ENCODE data around the gene PAK3. TPM values are rescaled to one million over a fixed set of nuclear protein-coding genes. Genes with fewer than 3 reads are reported as not detected.

The PAK3 gene
- total and polyA plus RNA-seq, 2 of the 4 experiments (the other 2 are of a cell fraction) = 0.22 to 0.36 TPM

DNA sequence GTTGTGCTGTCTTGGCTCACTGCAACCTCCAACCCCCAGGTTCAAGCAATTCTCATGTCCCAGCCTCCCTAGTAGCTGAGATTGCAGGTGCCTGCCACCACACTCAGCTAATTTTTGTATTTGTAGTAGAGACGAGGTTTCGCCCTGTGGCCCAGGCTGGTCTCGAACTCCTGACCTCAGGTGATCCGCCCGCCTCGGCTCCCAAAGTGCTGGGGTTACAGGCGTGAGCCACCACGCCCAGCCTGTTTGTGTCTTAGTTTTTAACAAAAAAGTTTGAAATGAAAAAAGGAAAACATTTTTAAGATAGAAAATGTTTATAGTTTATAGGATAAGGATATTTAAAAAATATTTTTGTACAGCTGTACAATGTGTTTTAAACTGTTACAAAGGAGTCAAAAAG, 111.9 kb downstream of the PAK3 start:
- no peak overlapping the region for H2BK5ac ChIP-seq (ENCODE audit: low read depth, low read length, poor library complexity, severe bottlenecking)
- H2AK5ac ChIP-seq (ENCODE audit: low read depth, low read length) = no peak overlapping the region
- in situ Hi-C loops (cut with MboI; ENCODE audit: low sequenced_read_pairs) (no loop called here), intact Hi-C loops (cut with micrococcal nuclease) (no loop called here), dilution Hi-C loops (cut with HindIII; ENCODE audit: low sequenced_read_pairs, unreplicated experiment) (no loop called here)
- WGBS, 2 experiments (ENCODE audit: extremely low coverage in 2 of 2, insufficient read length in 1 of 2) = no CpG with 5 or more reads among the region's 8 CpGs
- H3K27ac ChIP-seq (ENCODE audit: insufficient read depth, low read length) = no peak overlapping the region
- no peak overlapping the region for H3K4ac ChIP-seq (ENCODE audit: low read depth, low read length)
- no peak overlapping the region for H3K14ac ChIP-seq (replicated peaks; ENCODE audit: low read depth, low read length)
- no peak overlapping the region for H3K23ac ChIP-seq (ENCODE audit: low read depth, low read length)
- H2AFZ ChIP-seq (replicated peaks; ENCODE audit: low read length, poor library complexity) = no peak overlapping the region
- H4K5ac ChIP-seq (ENCODE audit: low read depth, low read length) = no peak overlapping the region
- no peak overlapping the region for H2BK15ac ChIP-seq (ENCODE audit: low read depth, low read length)
- H3K4me1 ChIP-seq (ENCODE audit: control insufficient read depth, insufficient read depth, low read length) = no peaks in the 10 kb centered on the region
- no peak overlapping the region for H3K4me2 ChIP-seq (ENCODE audit: low read depth, low read length)
- no peaks in the 10 kb centered on the region for H3K9me3 ChIP-seq (ENCODE audit: control insufficient read depth, insufficient read depth, low read length)
- H3K9ac ChIP-seq (ENCODE audit: low read depth, low read length) = no peak overlapping the region
- H2BK120ac ChIP-seq (ENCODE audit: low read depth, low read length) = no peak overlapping the region
- no peak overlapping the region for H4K8ac ChIP-seq (ENCODE audit: low read depth in 2 of 2, low read length in 2 of 2)
- H3K4me3 ChIP-seq (ENCODE audit: insufficient read depth, low read depth, low read length) = no peak overlapping the region
- no peak overlapping the region for H2BK20ac ChIP-seq (ENCODE audit: low read depth, low read length)
- no peaks in the 10 kb centered on the region for H4K20me1 ChIP-seq (ENCODE audit: insufficient read depth, low read length)
- H2AK9ac ChIP-seq (replicated peaks; ENCODE audit: low read depth, low read length, poor library complexity) = no peak overlapping the region
- no peaks in the 10 kb centered on the region; the same call in 1 of the 2 replicates for H3K27me3 ChIP-seq (ENCODE audit: control insufficient read depth, insufficient read depth, low read length)
- no peak overlapping the region for H3K18ac ChIP-seq (ENCODE audit: low read depth, low read length)
- ChIA-PET CTCF (no interaction called here), POLR2A (ENCODE audit: unreplicated experiment) (no interaction called here)
- H4K91ac ChIP-seq (ENCODE audit: insufficient read depth, low read depth, low read length) = no peak overlapping the region
- DNase-seq = no peak
- BruUV-seq (replicated peaks) = no TSS peak
- H3K9me1 ChIP-seq (ENCODE audit: insufficient read depth, low read length) = no peaks in the 10 kb centered on the region
- no peak overlapping the region for H3K56ac ChIP-seq (ENCODE audit: extremely low read depth, insufficient read depth, low read length)
- no peak for ATAC-seq (ENCODE audit: low read depth)
- H3K36me3 ChIP-seq (ENCODE audit: control insufficient read depth, insufficient read depth, low read length) = no peaks in the 10 kb centered on the region
- TF ChIP-seq MXI1 (IDR thresholded peaks at IDR 0.05; ENCODE audit: borderline replicate concordance, low read depth, low read length) (no peak), CEBPB (IDR thresholded peaks at IDR 0.05; ENCODE audit: low read depth, low read length) (no peak), MAFK (IDR thresholded peaks at IDR 0.05; ENCODE audit: low read depth, low read length) (no peak), RCOR1 (IDR thresholded peaks at IDR 0.05; ENCODE audit: insufficient replicate concordance, low read length) (no peak), BHLHE40 (IDR thresholded peaks at IDR 0.05; ENCODE audit: low read depth, low read length) (no peak), SMC3 (IDR thresholded peaks at IDR 0.05; ENCODE audit: low read depth, low read length) (no peak), POLR2A (IDR thresholded peaks at IDR 0.05; ENCODE audit: low read depth, low read length) (no peak), FOS (IDR thresholded peaks at IDR 0.05; ENCODE audit: low read depth, low read length) (no peak), MAZ (IDR thresholded peaks at IDR 0.05; ENCODE audit: borderline replicate concordance, low read depth, low read length) (no peak), RAD21 (IDR thresholded peaks at IDR 0.05; ENCODE audit: low read length) (no peak), RFX5 (IDR thresholded peaks at IDR 0.05; ENCODE audit: low read depth, low read length) (no peak), NFE2L2 (IDR thresholded peaks at IDR 0.05; ENCODE audit: low read depth, low read length) (no peak), CHD1 (IDR thresholded peaks at IDR 0.05; ENCODE audit: low read depth, low read length) (no peak)
- TF ChIP-seq, protein P1, sequence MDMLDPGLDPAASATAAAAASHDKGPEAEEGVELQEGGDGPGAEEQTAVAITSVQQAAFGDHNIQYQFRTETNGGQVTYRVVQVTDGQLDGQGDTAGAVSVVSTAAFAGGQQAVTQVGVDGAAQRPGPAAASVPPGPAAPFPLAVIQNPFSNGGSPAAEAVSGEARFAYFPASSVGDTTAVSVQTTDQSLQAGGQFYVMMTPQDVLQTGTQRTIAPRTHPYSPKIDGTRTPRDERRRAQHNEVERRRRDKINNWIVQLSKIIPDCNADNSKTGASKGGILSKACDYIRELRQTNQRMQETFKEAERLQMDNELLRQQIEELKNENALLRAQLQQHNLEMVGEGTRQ (IDR thresholded peaks at IDR 0.05; ENCODE audit: low read depth, low read length) = no peak
- TF ChIP-seq, protein P2, sequence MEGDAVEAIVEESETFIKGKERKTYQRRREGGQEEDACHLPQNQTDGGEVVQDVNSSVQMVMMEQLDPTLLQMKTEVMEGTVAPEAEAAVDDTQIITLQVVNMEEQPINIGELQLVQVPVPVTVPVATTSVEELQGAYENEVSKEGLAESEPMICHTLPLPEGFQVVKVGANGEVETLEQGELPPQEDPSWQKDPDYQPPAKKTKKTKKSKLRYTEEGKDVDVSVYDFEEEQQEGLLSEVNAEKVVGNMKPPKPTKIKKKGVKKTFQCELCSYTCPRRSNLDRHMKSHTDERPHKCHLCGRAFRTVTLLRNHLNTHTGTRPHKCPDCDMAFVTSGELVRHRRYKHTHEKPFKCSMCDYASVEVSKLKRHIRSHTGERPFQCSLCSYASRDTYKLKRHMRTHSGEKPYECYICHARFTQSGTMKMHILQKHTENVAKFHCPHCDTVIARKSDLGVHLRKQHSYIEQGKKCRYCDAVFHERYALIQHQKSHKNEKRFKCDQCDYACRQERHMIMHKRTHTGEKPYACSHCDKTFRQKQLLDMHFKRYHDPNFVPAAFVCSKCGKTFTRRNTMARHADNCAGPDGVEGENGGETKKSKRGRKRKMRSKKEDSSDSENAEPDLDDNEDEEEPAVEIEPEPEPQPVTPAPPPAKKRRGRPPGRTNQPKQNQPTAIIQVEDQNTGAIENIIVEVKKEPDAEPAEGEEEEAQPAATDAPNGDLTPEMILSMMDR (conservative IDR thresholded peaks at IDR 0.05; ENCODE audit: low read depth, low read length) = no peak
- TF ChIP-seq, protein P3, sequence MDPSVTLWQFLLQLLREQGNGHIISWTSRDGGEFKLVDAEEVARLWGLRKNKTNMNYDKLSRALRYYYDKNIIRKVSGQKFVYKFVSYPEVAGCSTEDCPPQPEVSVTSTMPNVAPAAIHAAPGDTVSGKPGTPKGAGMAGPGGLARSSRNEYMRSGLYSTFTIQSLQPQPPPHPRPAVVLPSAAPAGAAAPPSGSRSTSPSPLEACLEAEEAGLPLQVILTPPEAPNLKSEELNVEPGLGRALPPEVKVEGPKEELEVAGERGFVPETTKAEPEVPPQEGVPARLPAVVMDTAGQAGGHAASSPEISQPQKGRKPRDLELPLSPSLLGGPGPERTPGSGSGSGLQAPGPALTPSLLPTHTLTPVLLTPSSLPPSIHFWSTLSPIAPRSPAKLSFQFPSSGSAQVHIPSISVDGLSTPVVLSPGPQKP (IDR thresholded peaks at IDR 0.05; ENCODE audit: borderline replicate concordance, low read depth, low read length) = no peak
- H3K79me1 ChIP-seq (ENCODE audit: low read depth in 1 of 2, low read length in 2 of 2) = no peaks in the 10 kb centered on the region
